Prostate gland (tissue), 2 donors: Measurements from ENCODE around the gene PLA2G2C.

Experiments used
- CTCF ChIP-seq, 4 experiments: fragments of 200-600 bp in 2 of 4; fragments of 450-650 bp in 2 of 4; sonication (generic) in 2 of 4; IDR thresholded peaks; 1 replicate in 3 of 4; 2 replicates in 1 of 4; pipeline ENCODE4 v1.5.1; 2016 to 2019; ENCODE audit warnings: antibody characterized with exemption in 4 of 4, mild to moderate bottlenecking in 2 of 4, moderate library complexity in 2 of 4
- POLR2A ChIP-seq: fragments of 450-650 bp; IDR thresholded peaks from one replicate; pipeline ENCODE4 v1.6.1; 2016; ENCODE audit warnings: antibody characterized with exemption, mild to moderate bottlenecking

- no peak for TF ChIP-seq CTCF (IDR thresholded peaks at IDR 0.05)
- TF ChIP-seq POLR2A: no peak
Measured at GRCh38 chr1:20136249-20136648, 50.1 kb downstream of the PLA2G2C start.
